Urinary bladder (tissue), 4 donors: Measurements from ENCODE around the gene FASN. TPM values are rescaled to one million over a fixed set of nuclear protein-coding genes. Genes with fewer than 3 reads are reported as not detected.

Experiments used
- DNase-seq: peaks from one replicate; pipeline ENCODE4 v3.0.0-alpha.2; 2015; ENCODE audit errors: extremely low spot score
- H3K27ac ChIP-seq: one replicate; pipeline ENCODE4 v1.5.1; 2013; ENCODE audit warnings: low read depth, mild to moderate bottlenecking, moderate library complexity
- H3K36me3 ChIP-seq: one replicate; pipeline ENCODE4 v1.6.1; 2013; ENCODE audit warnings: mild to moderate bottlenecking, moderate library complexity; ENCODE audit not compliant: insufficient read depth
- H3K4me1 ChIP-seq: one replicate; pipeline ENCODE4 v1.6.1; 2013; ENCODE audit warnings: mild to moderate bottlenecking, moderate library complexity; ENCODE audit not compliant: insufficient read depth
- H3K4me3 ChIP-seq: one replicate; pipeline ENCODE4 v1.5.1; 2013; ENCODE audit warnings: low read depth, low read length
- WGBS: extraction: QIAGEN DNeasy Blood & Tissue Kit; methylation state at CpG from one replicate; pipeline ENCODE4 v1.1.7; 2013; 5-methylcytosine and 5-hydroxymethylcytosine counted together
- polyA plus RNA-seq: library from polyadenylated mRNA; stranded (reverse); fragments of 200-250 nt; gene quantifications from one replicate; pipeline ENCODE4 v1.2.3, GENCODE V29; 2013
- total RNA-seq: library from RNA; depleted of rRNA; stranded (reverse); fragments of >200 nt; gene quantifications from one replicate; pipeline ENCODE4 v1.2.3, GENCODE V29; 2014
- donor health status: healthy with polysubstance abuse.
- donor health status: healthy.

FASN gene
- total and polyA plus RNA-seq, 2 donors = 24.1 to 116 TPM

DNA sequence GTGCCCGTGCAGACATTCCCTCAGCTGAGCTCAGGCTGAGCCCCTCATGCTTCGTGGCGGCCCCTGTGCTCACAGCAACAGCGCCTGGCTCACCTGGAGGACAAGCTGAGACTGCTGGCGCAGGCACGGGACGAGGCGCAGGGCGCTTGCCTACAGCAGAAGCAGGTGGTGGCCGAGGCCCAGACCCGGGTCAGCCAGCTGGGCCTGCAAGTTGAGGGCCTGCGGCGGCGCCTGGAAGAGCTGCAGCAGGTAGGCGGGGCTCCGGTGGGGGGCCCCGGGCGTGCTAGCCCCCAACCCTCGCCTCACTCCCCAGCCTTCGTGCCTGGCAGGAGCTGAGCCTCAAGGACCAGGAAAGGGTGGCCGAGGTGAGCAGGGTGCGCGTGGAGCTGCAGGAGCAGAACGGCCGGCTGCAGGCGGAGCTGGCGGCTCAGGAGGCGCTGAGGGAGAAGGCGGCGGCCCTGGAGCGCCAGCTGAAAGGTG lies 68.0 kb downstream of the FASN start:
- no peak for DNase-seq
- Histone ChIP-seq H3K4me1 (no peaks in the 10 kb centered on the region), H3K36me3 (no peaks in the 10 kb centered on the region), H3K27ac (no peak overlapping the region), H3K4me3 (no peak overlapping the region)
- WGBS = 69% methylated on average over 31 of the region's 31 CpGs

DNA sequence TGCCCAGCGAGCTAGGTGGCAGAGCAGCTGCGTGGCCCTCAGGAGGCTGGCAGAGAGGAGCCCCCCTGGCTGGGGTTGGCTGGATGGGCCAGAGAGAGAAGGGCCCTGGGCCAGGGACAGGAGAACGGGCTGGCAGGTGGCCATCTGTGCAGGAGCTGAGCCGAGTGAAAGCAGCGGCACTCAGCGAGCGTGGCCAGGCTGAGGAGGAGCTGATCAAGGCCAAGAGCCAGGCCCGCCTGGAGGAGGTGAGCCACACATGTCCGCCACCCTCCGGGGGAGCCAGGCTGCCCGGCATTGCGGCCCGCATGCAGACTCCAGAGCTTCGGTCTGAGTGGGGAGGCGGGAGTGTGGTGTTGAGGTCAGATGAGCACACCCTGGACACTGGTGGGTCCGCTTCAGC lies 68.6 kb downstream of the FASN start:
- no peak for DNase-seq
- H3K4me1 ChIP-seq = no peaks in the 10 kb centered on the region
- H3K27ac ChIP-seq = no peak overlapping the region
- WGBS = 96% methylated on average over 16 of the region's 16 CpGs
- no peak overlapping the region for H3K4me3 ChIP-seq
- H3K36me3 ChIP-seq = no peaks in the 10 kb centered on the region

DNA sequence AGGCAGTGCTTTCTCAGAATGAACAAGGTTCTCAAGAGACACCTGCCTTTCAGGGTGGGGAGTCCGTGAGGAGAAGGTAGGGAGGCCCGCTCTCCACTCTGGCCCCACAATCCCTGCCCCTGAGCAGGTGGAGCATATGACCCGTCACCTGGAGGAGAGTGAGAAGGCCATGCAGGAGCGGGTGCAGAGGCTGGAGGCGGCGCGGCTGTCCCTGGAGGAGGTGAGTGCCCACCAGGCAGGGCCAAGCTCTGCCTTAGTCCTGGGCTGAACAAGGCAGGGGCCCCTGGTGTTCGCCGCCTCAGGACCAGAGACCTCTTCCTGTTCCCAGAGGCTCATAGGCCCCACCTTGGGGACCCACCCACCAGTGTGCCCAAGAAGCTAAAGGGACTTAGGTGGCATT lies 69.1 kb downstream of the FASN start:
- no peaks in the 10 kb centered on the region for H3K36me3 ChIP-seq
- DNase-seq = no peak
- no peak overlapping the region for H3K4me3 ChIP-seq
- H3K4me1 ChIP-seq = no peaks in the 10 kb centered on the region
- WGBS = 97% methylated on average over 9 of the region's 9 CpGs
- H3K27ac ChIP-seq = no peak overlapping the region

Other genes with a start within 250 kb of the FASN start
- gene P4HB, start 237.7 kb downstream of the FASN start, total RNA-seq = 262 TPM
- gene P4HB, start 237.7 kb downstream of the FASN start, polyA plus RNA-seq = 367 TPM
- gene ARHGDIA, start 226.9 kb downstream of the FASN start, total RNA-seq = 31.0 TPM
- 277 TPM for gene ARHGDIA, start 226.9 kb downstream of the FASN start, polyA plus RNA-seq
- gene ALYREF, start 206.7 kb downstream of the FASN start, total RNA-seq = 51.3 TPM
- gene ALYREF, start 206.7 kb downstream of the FASN start, polyA plus RNA-seq = 47.6 TPM
- gene ANAPC11, start 206.5 kb downstream of the FASN start, total RNA-seq = 51.6 TPM
- 245 TPM for gene ANAPC11, start 206.5 kb downstream of the FASN start, polyA plus RNA-seq
- gene NPB, start 196.0 kb downstream of the FASN start, total RNA-seq = 0.69 TPM
- gene NPB, start 196.0 kb downstream of the FASN start, polyA plus RNA-seq = 0.85 TPM
- gene PCYT2, start 186.8 kb downstream of the FASN start, total RNA-seq = 9.8 TPM
- 36.0 TPM for gene PCYT2, start 186.8 kb downstream of the FASN start, polyA plus RNA-seq
- gene SIRT7, start 180.1 kb downstream of the FASN start, total RNA-seq = 3.9 TPM
- gene SIRT7, start 180.1 kb downstream of the FASN start, polyA plus RNA-seq = 22.7 TPM
- gene MAFG, start 170.5 kb downstream of the FASN start, total RNA-seq = 7.6 TPM
- 31.3 TPM for gene MAFG, start 170.5 kb downstream of the FASN start, polyA plus RNA-seq
- 57.2 TPM for gene PYCR1, start 160.9 kb downstream of the FASN start, total RNA-seq
- gene PYCR1, start 160.9 kb downstream of the FASN start, polyA plus RNA-seq = 8.1 TPM
- gene MYADML2, start 151.0 kb downstream of the FASN start, total RNA-seq = 0.42 TPM
- not detected for gene MYADML2, start 151.0 kb downstream of the FASN start, polyA plus RNA-seq
- 1.3 TPM for gene NOTUM, start 137.0 kb downstream of the FASN start, total RNA-seq
- gene NOTUM, start 137.0 kb downstream of the FASN start, polyA plus RNA-seq = 2.5 TPM
- gene ASPSCR1, start 120.6 kb downstream of the FASN start, total RNA-seq = 18.0 TPM
- 28.6 TPM for gene ASPSCR1, start 120.6 kb downstream of the FASN start, polyA plus RNA-seq
- 19.1 TPM for gene CENPX, start 75.4 kb downstream of the FASN start, total RNA-seq
- 124 TPM for gene CENPX, start 75.4 kb downstream of the FASN start, polyA plus RNA-seq
- gene LRRC45, start 74.9 kb downstream of the FASN start, total RNA-seq = 8.7 TPM
- 14.9 TPM for gene LRRC45, start 74.9 kb downstream of the FASN start, polyA plus RNA-seq
- 10.4 TPM for gene RAC3, start 66.6 kb downstream of the FASN start, total RNA-seq
- 5.9 TPM for gene RAC3, start 66.6 kb downstream of the FASN start, polyA plus RNA-seq
- 17.2 TPM for gene DCXR, start 60.5 kb downstream of the FASN start, total RNA-seq
- gene DCXR, start 60.5 kb downstream of the FASN start, polyA plus RNA-seq = 129 TPM
- 16.5 TPM for gene RFNG, start 46.4 kb downstream of the FASN start, total RNA-seq
- gene RFNG, start 46.4 kb downstream of the FASN start, polyA plus RNA-seq = 47.0 TPM
- 37.3 TPM for gene GPS1, start 46.3 kb downstream of the FASN start, total RNA-seq
- 95.4 TPM for gene GPS1, start 46.3 kb downstream of the FASN start, polyA plus RNA-seq
- 24.5 TPM for gene DUS1L, start 32.4 kb downstream of the FASN start, total RNA-seq
- 67.5 TPM for gene DUS1L, start 32.4 kb downstream of the FASN start, polyA plus RNA-seq
- gene CCDC57, start 114.6 kb upstream of the FASN start, total RNA-seq = 25.9 TPM
- gene CCDC57, start 114.6 kb upstream of the FASN start, polyA plus RNA-seq = 23.7 TPM
- gene SLC16A3, start 130.8 kb upstream of the FASN start, total RNA-seq = 29.9 TPM
- gene SLC16A3, start 130.8 kb upstream of the FASN start, polyA plus RNA-seq = 65.5 TPM
- gene CSNK1D, start 175.5 kb upstream of the FASN start, total RNA-seq = 41.7 TPM
- gene CSNK1D, start 175.5 kb upstream of the FASN start, polyA plus RNA-seq = 122 TPM
- gene CD7, start 219.4 kb upstream of the FASN start, total RNA-seq = 0.69 TPM
- 3.7 TPM for gene CD7, start 219.4 kb upstream of the FASN start, polyA plus RNA-seq
- 15.9 TPM for gene SECTM1, start 235.5 kb upstream of the FASN start, total RNA-seq
- 19.2 TPM for gene SECTM1, start 235.5 kb upstream of the FASN start, polyA plus RNA-seq